ENCODE data around the gene XPNPEP2. TPM values are rescaled to one million over a fixed set of nuclear protein-coding genes. Genes with fewer than 3 reads are reported as not detected.

Gene XPNPEP2
- total RNA-seq, 1 donor from 2014 or later = not detected

DNA sequence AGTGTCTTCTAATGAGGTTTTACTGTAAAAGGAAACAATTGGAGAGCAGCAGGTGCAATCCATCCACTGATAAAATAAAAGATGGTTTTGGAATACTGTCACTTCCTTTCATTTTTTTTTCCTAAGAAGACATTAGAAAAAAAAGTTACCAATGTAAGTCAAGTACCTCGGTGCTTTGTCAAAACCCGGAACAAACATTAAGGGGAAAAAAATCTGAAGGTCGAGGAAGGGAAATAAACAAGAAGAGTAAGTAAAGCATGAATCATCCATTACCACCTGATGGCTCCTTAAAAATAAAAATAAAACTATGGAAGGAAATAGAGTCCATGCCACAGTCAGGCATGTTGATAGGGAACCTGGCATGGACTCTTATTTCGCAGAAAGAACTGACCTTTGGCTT is 15.3 kb upstream of the XPNPEP2 start:
- Mint-ChIP-seq H3K4me1 (ENCODE audit: low read depth, unreplicated experiment) (no peaks in the 10 kb centered on the region), H3K27me3 (ENCODE audit: unreplicated experiment) (peaks cover under 1% of the 10 kb centered on the region), H3K27ac (ENCODE audit: unreplicated experiment) (no peak overlapping the region), H3K36me3 (ENCODE audit: unreplicated experiment) (no peaks in the 10 kb centered on the region), H3K4me3 (ENCODE audit: unreplicated experiment) (no peak overlapping the region), H3K9me3 (ENCODE audit: unreplicated experiment) (peaks cover 1% of the 10 kb centered on the region)
- DNase-seq = no peak
- TF ChIP-seq, protein P1, sequence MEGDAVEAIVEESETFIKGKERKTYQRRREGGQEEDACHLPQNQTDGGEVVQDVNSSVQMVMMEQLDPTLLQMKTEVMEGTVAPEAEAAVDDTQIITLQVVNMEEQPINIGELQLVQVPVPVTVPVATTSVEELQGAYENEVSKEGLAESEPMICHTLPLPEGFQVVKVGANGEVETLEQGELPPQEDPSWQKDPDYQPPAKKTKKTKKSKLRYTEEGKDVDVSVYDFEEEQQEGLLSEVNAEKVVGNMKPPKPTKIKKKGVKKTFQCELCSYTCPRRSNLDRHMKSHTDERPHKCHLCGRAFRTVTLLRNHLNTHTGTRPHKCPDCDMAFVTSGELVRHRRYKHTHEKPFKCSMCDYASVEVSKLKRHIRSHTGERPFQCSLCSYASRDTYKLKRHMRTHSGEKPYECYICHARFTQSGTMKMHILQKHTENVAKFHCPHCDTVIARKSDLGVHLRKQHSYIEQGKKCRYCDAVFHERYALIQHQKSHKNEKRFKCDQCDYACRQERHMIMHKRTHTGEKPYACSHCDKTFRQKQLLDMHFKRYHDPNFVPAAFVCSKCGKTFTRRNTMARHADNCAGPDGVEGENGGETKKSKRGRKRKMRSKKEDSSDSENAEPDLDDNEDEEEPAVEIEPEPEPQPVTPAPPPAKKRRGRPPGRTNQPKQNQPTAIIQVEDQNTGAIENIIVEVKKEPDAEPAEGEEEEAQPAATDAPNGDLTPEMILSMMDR (IDR thresholded peaks at IDR 0.05; ENCODE audit: partially characterized antibody, unreplicated experiment) = no peak

DNA sequence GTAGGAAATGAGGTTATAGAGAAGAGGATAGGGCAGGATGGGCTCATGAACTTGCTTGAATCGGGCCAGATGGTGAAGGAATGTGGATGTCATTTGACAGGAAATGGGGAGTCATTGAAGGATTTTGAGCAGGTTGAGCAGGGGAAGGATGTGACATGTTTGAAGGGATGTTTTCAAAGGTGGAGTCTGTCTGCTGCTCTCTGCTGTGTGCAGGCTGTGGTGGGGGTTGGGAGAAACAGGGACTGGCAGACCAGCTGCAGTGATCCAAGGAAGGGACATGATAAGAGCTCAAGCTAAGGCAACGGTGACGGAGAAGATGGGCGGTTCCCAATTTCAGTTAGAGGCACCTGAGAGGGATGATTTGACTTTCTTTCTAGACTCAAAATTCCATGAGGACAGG is 14.0 kb upstream of the XPNPEP2 start:
- no peaks in the 10 kb centered on the region for H3K9me3 Mint-ChIP-seq (ENCODE audit: unreplicated experiment)
- TF ChIP-seq, protein P1 (IDR thresholded peaks at IDR 0.05; ENCODE audit: partially characterized antibody, unreplicated experiment) = no peak
- H3K4me3 Mint-ChIP-seq (ENCODE audit: unreplicated experiment) = no peak overlapping the region
- H3K4me1 Mint-ChIP-seq (ENCODE audit: low read depth, unreplicated experiment) = no peaks in the 10 kb centered on the region
- H3K27me3 Mint-ChIP-seq (ENCODE audit: unreplicated experiment) = peaks cover 1% of the 10 kb centered on the region
- no peaks in the 10 kb centered on the region for H3K36me3 Mint-ChIP-seq (ENCODE audit: unreplicated experiment)
- DNase-seq = no peak
- no peak overlapping the region for H3K27ac Mint-ChIP-seq (ENCODE audit: unreplicated experiment)

DNA sequence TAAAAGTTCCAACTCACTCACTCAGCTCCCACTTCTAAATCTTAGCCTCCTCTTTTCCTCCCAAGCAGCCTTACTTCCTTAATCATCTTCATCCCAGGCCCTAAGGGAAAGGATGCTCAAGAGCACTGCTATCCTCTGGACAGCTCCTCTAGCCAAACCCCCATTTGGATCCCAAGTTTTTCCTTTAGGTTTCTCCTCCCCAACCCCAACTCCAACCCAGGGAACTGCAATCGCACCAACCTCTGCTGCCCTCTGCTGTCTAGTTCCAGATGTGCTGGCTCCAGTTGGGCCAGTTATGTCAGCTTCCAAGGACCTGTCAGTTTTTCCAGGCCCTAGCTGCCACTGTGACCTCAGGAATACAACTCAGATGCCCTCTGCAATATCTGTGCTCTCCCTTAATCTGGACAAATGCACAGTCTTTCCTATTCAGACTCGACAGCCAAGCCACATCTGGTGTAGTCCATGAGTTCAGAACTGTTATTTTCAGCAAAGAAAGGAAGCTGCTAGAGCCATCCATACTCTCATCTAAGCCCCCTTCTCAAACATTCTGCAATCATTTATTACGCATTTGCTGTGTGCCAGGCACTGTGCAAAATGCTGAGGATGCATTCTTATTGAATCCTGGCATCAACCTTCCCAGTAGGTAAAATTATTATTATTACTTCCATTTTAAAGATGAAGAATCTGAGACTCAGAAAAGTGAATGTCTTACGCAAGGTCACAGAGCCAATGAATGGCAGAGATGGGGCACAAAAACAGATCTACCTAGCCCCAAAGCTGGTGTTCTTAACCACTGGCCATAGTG is 12.3 kb upstream of the XPNPEP2 start:
- Mint-ChIP-seq H3K27me3 (ENCODE audit: unreplicated experiment) (peaks cover 1% of the 10 kb centered on the region), H3K27ac (ENCODE audit: unreplicated experiment) (no peak overlapping the region), H3K4me1 (ENCODE audit: low read depth, unreplicated experiment) (no peaks in the 10 kb centered on the region), H3K36me3 (ENCODE audit: unreplicated experiment) (peaks cover 9% of the 10 kb centered on the region), H3K9me3 (ENCODE audit: unreplicated experiment) (peaks cover 2% of the 10 kb centered on the region), H3K4me3 (ENCODE audit: unreplicated experiment) (no peak overlapping the region)
- TF ChIP-seq, protein P1 (IDR thresholded peaks at IDR 0.05; ENCODE audit: partially characterized antibody, unreplicated experiment) = no peak
- peak; percentile 62 for DNase-seq

- Mint-ChIP-seq H3K27me3 (ENCODE audit: unreplicated experiment) (peaks cover 1% of the 10 kb centered on the region), H3K9me3 (ENCODE audit: unreplicated experiment) (peaks cover 2% of the 10 kb centered on the region), H3K4me1 (ENCODE audit: low read depth, unreplicated experiment) (no peaks in the 10 kb centered on the region), H3K27ac (ENCODE audit: unreplicated experiment) (no peak overlapping the region), H3K4me3 (ENCODE audit: unreplicated experiment) (no peak overlapping the region), H3K36me3 (ENCODE audit: unreplicated experiment) (peaks cover 9% of the 10 kb centered on the region)
- TF ChIP-seq, protein P1 (IDR thresholded peaks at IDR 0.05; ENCODE audit: partially characterized antibody, unreplicated experiment) = no peak
- DNase-seq = no peak
These were observed 10.7 kb upstream of the XPNPEP2 start for GRCh38 chrX:129728061-129728460.

DNA sequence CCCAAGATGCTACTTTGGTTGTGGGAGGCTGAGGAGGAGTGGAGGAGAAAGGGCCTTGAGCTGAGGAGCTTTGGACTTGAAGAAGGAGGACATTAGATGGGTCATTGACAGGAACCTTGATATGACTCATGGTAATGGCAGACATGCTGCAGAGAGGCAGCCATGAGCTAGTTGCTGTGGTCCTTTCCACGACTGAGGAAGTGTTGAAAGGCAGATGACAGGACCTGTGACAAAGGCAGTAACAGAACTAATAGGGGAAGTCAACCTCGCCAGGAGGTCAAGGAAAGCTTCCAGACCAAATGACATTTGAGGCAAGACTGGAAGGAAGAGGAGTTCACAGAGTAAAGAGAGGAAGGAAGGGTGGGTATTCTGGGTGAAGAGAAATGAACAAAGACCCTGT is 7.6 kb upstream of the XPNPEP2 start:
- H3K4me3 Mint-ChIP-seq (ENCODE audit: unreplicated experiment) = no peak overlapping the region
- H3K9me3 Mint-ChIP-seq (ENCODE audit: unreplicated experiment) = peaks cover 4% of the 10 kb centered on the region
- TF ChIP-seq, protein P1 (IDR thresholded peaks at IDR 0.05; ENCODE audit: partially characterized antibody, unreplicated experiment) = no peak
- no peak for DNase-seq
- H3K27ac Mint-ChIP-seq (ENCODE audit: unreplicated experiment) = no peak overlapping the region
- H3K27me3 Mint-ChIP-seq (ENCODE audit: unreplicated experiment) = peaks cover 5% of the 10 kb centered on the region
- peaks cover 9% of the 10 kb centered on the region for H3K36me3 Mint-ChIP-seq (ENCODE audit: unreplicated experiment)
- no peaks in the 10 kb centered on the region for H3K4me1 Mint-ChIP-seq (ENCODE audit: low read depth, unreplicated experiment)
